Activated CD8-positive, alpha-beta memory T cell treated with anti-CD3 and anti-CD28 coated beads, Interleukin-2, amount 50 U/mL, for 48 hours (primary cell): ENCODE data around the gene SFXN5.

Experiments used
- DNase-seq: peaks from one replicate; pipeline ENCODE4 v3.0.0-alpha.2; 2020

Gene SFXN5

DNA sequence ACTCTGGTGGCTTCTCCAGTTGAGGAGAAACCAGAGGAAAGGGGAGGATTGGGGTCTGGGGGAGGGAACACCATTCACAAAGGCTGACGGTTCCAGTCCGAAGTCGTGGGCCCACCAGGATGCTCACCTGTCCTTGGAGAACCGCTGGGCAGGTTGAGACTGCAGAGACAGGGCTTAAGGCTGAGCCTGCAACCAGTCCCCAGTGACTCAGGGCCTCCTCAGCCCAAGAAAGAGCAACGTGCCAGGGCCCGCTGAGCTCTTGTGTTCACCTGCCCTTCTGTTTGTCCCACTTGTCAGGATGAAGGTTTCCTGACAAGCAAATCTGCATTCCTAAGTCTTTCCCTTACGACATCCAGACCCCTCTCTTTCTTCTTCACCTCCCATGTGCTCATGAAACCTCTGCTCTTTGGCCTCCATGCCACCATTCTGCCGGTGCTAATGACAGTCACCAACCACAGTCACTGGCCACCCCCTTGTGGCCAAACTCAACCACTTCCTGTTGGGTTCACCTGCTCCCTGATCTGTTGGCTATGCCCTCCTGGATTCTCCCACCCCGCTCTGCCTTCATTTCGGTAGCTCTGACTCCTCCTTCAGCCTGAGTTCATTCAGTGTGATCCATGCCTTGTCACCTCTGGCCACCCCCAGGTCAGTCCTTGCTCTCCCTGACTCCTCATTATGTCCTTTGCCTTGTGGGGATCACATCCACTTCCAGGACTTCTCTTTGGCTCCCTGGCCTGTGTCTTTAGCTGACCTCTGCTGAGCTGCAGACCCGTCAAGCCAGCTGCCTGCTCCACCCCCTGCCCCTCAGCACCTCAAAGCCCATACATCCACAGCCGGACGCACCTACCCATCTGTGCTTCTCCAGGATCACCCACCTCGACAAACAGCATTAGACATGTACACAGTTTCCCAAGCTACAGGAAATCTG lies 136.6 kb downstream of the SFXN5 start:
- no peak for DNase-seq

- DNase-seq = no peak
Measured at GRCh38 chr2:72933646-72934151, 137.8 kb downstream of the SFXN5 start.

- no peak for DNase-seq
Measured at GRCh38 chr2:72933207-72933606, 138.3 kb downstream of the SFXN5 start.

GRCh38 chr2:72932805-72933204 lies 138.7 kb downstream of the SFXN5 start:
- DNase-seq = no peak

DNA sequence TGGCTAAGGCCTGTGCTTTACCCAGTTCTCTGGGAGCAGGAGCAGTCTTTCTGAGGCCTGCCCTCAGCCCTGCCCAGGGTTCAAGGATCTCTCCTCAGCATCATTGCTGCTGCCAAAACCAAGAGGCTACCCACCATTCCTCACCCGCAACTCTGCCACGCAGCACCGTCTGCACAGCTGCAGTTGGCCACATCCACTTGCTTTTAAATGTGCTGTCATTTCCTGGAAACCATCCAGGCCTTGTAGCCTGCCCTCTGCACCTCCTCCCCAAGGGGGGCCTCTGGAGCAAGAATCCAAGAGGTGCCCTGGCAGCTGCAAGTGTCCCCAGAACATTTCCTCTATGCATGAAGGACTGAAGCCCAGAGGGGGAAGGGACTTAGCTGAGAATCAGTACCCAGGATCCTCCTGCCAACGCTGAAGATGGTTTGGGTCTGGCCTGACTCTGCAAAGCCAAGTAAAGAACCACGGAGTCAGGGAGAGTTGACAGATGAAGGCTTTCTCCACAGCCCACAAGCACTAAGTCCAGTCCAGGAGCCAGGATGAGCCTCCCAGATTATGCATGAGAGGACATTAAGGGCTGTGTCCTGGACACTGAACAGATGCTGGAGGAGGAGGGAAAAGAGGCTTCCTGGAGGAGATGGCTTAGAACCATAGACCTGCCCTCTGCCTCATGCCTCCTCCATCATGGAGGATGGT lies 139.3 kb downstream of the SFXN5 start:
- DNase-seq = no peak

DNA sequence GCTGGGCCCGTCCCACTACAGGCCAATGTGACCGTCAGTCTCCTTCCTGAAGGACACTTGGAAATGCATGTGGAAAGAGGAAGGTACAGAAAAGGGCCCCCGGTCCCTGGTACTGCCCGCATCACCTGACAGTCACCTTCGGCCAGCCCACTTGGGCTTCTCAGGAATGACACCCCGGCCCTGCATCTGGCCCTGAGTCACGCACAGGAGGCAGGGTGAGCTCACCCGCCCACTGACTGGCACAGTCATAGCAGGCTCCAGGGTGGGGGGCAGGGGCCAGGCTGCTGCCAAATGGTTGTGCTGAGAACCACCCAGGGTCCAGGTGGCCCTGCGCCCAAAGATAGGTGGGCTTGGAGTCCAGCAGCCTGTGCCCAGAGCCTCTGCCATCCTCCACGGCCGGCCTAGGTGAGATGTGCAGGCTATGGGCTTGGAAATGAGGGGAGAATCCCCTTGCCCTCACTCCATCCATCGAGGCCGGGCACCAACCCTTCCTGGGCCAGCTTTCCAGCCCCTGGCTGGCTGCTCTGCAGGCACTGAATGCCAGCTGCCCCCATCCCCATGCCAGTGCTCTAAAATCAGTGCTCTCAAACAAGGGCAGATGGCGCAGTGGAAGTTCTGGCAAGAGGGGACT lies 140.1 kb downstream of the SFXN5 start:
- DNase-seq = peak; percentile 71

DNA sequence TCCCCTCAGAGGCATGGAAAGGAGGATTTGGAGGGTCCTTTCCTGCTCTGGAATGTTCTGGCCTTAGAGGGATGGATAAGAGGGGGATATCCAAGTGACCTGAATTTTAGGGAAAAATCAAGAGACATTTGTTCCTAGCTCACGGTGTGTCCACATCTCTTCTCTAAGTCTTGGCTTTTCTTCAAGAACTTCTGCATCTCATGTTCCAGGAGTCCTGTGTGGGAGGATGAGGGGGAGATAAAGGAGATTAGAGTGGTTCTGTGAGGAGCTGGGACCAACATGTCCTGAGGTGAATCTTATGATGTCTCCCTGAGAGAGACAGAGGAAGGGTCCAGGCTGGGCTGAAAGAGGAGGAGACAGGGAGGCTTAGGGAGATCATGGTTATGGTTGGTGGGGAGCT lies 142.5 kb downstream of the SFXN5 start:
- DNase-seq = no peak

DNA sequence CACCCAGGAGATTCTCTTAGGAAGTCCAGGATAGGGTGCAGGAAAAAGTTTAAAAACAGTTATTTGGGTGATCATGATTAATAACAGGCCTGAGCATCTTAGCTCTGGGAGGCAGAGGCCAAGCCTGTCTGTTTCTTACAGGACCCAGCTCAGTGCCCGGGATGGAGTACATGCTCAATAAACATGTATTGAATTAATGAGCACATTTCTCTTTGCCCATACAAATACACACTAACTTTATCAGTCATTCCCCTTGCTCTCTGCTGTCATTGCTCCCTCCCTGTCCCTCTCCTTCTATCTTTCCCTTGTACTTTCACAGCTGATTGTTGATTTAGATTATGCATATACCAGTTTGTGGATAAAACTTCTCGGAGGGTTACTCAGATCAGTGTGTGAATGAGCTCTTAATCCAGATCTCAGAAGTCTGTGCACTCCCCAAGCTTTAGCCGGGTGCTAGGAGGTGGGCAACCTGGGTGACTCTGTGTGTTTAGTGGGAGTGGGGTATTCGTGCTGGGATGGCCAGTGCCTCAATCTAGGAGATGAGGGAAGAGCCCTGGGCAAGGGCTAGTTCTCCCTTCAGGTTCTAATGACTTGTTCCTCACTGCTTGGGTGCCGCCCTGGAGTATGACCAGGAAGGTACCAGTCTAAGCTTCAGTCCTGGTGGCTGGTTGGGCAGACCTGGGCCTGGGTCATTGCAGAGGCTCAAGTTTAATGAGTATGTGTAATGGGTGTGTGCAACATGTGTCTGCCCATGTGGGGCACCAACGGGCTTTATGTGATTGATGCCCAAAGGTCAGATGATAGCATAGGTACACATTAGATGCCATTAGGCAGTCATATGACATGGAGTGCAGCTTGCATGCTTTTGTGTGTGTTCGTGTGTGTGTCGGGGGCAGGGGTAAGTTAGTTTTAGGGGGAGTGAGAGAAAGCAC lies 143.6 kb downstream of the SFXN5 start:
- peak; percentile 42 for DNase-seq

DNA sequence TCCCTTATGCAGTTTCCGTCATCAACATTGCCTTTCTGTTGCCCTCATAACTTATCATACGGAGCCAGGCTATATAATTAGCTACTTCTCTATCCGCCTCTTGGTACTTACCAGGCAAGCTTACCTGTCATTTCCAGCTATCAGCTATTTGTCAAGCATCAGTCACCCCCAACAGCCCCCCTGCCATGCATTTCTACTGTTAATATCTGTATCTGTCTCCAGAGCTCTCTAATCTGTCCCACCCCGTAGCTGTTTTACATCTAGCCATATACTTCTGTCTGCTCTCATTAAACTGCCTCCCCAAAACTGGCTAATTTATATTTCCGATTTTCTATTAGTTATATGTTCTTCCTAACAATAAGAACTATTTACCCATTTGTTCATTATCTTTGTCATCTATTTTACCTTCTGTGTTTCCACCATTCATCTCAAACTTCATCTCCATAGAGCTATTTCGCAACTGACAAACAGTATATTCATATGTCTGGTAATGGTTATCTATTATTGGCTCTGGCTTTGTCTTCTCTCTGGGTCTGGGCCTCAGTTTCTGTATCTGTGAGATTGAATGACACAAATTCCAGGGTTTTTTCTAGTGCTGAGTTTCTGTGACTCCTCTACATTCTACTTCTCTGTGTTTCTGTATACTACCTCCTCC lies 144.6 kb downstream of the SFXN5 start:
- DNase-seq = no peak

- DNase-seq = peak; percentile 10
Measured at GRCh38 chr2:72926368-72926767, 145.1 kb downstream of the SFXN5 start.

DNA sequence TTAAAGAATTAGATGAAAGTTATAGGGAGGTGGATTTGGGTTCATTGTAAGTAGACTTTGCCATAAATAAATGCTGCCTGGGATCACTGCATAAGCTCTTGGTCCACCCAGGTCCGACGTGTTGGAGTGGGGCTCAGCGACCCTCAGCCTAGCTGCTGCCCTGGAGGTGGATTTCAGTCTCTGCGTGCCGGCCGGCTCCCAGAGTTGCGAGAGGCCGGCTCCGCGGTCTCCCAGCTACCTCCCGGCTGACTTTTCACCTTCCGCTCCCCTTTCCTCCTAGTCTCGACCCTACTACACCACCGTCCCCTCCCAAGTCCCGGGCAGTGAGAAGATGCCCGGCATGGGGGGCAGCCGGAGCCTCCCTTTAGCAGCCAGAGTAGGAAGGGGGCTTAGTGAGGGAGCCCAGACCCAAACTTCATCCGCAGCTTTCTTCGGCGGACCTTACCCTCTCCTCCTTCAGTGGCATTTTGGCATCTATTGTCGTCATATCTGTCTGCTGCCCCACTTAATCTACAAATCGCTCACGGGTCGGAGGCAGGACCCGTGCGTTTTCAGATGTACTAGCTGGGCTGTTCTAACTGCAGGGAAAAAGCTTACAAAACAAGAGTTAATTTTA lies 146.1 kb downstream of the SFXN5 start:
- DNase-seq = peak; percentile 50

GRCh38 chr2:72924353-72925240 lies 146.9 kb downstream of the SFXN5 start:
- peak; percentile 63 for DNase-seq

DNA sequence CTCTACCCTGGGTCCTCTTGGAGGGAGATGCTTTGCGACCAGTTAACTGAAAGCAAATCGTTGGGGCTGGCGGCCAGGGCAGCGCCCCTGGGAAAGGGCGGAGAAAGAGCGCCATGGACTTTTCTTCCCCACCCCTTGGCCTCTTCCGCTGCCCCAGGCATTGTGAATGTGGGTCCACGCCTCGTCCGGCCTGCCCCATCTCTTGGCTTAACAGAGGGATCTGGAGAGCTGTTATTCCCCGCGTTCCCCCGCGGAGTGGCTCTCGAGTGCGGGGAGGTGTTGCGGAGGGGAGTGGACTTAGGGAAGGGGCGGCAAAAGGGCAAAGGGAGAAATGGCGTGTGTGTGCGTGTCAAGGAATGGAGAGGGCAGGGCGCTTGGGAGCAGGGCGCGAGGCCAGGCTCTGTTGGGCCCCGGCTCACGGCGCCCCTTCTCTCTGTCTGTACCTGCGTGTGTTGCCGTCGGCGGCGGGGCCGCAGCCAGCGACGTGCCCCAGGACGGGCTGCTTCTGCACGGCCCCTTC lies 147.6 kb downstream of the SFXN5 start:
- peak; percentile 53 for DNase-seq

DNA sequence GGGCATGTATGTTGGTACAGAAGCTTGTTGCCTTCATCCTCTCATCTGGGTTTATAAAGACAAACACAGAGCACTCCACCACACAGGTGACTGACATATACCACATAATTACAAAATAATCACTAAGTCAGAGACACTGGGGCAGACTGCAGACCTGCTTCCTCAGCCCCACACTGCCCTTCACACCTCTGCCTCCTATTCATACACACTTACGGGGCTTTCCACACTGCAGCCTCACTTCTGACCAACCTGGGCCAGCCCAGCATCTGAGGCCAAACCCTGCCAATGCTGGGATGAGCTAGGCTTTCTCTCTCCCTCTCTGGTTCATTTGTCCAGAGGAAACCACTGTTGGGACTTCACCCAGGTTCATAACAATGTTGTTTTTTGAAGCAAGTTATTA lies 149.7 kb downstream of the SFXN5 start:
- DNase-seq = no peak

- peak; percentile 50 for DNase-seq
Measured at GRCh38 chr2:72921088-72921851, 150.2 kb downstream of the SFXN5 start.

GRCh38 chr2:72920318-72921087 lies 151.0 kb downstream of the SFXN5 start:
- peak; percentile 67 for DNase-seq

DNA sequence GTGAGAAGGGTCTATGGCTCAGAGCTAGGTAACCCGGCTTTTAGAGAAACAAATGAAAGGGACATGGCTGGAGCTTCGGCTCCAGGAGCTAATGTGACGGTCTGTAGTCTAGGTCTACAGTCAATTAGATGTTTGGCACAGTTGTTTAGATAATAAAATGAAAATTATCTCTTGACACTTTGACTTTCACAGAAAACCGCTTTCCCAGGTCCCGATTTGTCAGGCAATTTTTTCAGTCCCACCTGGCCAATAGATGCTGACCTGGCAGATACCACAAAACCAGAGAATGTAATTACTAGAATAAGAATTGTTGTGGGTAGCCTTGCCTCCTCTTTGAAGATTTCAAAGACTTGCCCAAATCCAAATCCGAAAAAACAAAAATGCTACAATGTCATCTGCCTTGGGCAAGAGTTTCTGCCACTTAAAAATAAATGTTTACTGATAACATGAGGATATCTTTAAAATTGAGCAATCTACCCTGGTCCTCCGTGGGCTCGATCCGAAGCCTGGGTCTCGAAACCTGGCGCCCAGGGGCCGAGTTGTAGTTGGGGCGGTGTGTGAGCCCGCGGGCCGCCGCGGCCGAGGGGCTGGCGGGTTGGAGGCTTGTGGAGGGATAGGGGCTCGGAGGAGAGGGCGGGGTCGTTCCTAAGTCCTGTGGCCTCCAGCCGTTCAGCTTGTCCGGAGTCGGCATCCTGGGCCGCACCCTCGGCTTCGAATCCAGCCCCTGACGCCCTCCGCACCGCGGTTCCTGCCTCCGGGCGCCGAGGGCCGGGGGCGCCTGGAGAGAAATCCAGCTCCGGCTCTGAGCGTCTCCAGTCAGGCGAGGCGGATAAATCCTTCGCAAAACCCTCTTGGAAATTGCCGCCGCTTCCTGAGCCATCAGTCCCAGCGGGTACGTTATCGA lies 151.8 kb downstream of the SFXN5 start:
- DNase-seq = peak; percentile 50
